Measurements from ENCODE around the gene CLMN.
A peak's percentile ranks its signal among the peaks of the same experiment; 100 is the strongest.

The CLMN gene

DNA sequence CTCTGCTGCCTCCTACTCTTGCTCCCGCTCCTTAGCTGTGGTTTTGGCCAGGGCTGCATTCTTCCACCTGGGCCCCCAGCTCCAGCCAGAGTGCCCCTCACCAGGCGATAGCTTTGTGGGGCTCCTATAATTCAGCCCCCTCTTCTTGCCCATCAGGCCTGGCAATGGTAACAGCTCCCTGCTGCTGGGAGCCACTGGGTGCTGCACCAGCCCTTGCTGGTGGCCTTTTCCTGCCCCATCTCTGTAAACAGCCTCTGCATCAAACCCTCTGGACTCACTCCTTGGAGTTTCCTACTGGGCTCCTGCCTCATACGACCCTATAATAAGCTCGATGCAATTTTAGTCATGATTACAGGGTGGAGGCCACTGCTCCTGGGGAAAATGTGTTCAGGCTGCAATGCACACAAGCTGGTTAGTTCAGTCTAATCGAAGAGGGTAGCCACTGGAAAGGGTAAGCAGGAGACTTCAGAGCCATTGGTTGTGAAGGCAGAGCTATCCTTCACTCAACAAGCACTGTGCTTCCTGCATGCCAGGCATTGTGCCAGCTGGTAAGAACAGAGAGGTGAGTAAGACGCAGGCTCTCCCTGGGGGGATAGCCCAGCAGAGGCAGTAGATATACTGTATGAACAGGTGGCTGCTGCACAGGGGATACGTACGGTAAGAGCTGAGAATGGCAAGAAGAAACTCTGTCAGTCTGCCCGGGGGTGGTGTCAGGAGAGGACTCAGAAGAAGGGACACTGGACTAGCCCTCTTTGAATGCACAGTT, 24.7 kb downstream of the CLMN start:
- DNase-seq (ENCODE audit: low read depth) = no peak
- TF ChIP-seq, protein P1, sequence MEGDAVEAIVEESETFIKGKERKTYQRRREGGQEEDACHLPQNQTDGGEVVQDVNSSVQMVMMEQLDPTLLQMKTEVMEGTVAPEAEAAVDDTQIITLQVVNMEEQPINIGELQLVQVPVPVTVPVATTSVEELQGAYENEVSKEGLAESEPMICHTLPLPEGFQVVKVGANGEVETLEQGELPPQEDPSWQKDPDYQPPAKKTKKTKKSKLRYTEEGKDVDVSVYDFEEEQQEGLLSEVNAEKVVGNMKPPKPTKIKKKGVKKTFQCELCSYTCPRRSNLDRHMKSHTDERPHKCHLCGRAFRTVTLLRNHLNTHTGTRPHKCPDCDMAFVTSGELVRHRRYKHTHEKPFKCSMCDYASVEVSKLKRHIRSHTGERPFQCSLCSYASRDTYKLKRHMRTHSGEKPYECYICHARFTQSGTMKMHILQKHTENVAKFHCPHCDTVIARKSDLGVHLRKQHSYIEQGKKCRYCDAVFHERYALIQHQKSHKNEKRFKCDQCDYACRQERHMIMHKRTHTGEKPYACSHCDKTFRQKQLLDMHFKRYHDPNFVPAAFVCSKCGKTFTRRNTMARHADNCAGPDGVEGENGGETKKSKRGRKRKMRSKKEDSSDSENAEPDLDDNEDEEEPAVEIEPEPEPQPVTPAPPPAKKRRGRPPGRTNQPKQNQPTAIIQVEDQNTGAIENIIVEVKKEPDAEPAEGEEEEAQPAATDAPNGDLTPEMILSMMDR (IDR thresholded peaks at IDR 0.05; ENCODE audit: insufficient read depth, low read depth, low read length, missing control alignments) = no peak
- no peak overlapping the region for H3K4me3 ChIP-seq (ENCODE audit: low read depth, low read length)

DNA sequence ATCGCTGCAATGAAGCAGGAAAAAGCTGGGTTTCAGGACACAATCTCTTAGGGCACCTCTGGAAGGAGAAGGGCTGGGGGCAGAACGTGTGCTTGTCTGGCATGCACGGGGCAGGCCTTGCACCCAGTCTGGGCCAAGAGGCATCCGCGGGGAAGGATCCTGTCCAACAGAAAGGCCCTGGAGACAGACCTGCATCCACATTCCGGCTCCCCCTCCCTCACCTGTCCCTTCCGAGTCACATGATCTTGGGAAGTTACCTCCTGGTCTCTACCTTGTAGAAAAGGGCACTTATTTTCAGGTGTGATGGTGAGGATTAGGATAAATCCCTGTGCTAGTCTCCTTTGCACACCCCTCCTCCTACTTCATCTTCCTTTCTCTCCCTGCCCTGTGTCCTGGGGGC, 25.4 kb downstream of the CLMN start:
- H3K4me3 ChIP-seq (ENCODE audit: low read depth, low read length) = no peak overlapping the region
- no peak for DNase-seq (ENCODE audit: low read depth)
- TF ChIP-seq, protein P1 (IDR thresholded peaks at IDR 0.05; ENCODE audit: insufficient read depth, low read depth, low read length, missing control alignments) = no peak

DNA sequence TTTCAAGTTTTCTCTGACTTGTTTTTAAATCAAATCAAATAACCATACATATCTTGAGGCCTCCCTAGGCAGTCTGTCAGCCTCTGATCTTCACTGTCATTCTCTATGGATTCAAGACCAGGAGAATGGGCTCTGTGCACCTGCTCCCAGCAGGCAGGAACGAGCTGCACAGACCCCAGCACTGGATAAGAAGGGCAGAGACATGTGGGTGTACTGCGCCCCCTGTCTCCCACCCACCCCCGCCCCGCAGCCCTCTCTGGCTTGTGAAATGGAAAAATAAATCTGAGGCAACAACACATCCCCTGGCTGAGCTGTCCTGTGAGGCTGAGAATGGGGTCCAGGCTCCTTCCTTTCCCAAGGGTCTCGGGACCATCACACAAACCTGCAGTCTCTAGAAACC, 26.3 kb downstream of the CLMN start:
- TF ChIP-seq, protein P1 (IDR thresholded peaks at IDR 0.05; ENCODE audit: insufficient read depth, low read depth, low read length, missing control alignments) = no peak
- DNase-seq (ENCODE audit: low read depth) = no peak
- no peak overlapping the region for H3K4me3 ChIP-seq (ENCODE audit: low read depth, low read length)

DNA sequence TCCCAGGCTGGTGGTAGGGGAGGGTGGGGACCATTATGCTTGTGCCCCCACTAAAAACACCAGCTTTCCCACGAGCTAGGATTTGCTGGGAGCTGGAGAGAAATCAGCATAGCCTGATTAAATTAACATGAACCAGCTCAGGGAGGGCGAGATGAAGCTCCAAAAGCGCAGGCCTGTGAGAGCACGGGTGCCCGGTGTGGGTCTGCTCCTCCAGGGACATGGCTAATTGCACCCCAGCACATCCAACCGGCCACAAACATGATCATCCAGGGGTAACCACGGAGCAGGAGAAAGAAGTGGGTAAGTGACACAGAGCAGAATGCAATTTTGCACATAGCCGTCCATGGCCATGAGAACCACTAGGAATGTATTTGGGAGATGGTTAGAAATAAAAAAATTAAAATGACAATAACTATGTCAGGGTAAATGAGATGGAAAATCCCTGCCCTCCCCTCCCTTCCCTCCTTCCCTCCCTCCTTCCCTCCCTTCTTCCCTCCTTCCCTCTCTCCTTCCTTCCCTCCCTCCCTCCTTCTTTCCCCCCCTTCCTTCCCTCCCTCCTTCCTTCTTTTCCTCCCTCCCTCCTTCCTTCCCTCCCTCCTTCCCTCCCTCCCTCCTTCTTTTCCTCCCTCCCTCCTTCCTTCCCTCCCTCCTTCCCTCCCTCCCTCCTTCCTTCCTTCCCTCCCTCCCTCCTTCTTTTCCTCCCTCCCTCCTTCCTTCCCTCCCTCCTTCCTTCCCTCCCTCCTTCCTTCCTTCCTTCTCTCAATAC, 26.9 kb downstream of the CLMN start:
- TF ChIP-seq, protein P1 (IDR thresholded peaks at IDR 0.05; ENCODE audit: insufficient read depth, low read depth, low read length, missing control alignments) = no peak
- no peak overlapping the region for H3K4me3 ChIP-seq (ENCODE audit: low read depth, low read length)
- DNase-seq (ENCODE audit: low read depth) = no peak

DNA sequence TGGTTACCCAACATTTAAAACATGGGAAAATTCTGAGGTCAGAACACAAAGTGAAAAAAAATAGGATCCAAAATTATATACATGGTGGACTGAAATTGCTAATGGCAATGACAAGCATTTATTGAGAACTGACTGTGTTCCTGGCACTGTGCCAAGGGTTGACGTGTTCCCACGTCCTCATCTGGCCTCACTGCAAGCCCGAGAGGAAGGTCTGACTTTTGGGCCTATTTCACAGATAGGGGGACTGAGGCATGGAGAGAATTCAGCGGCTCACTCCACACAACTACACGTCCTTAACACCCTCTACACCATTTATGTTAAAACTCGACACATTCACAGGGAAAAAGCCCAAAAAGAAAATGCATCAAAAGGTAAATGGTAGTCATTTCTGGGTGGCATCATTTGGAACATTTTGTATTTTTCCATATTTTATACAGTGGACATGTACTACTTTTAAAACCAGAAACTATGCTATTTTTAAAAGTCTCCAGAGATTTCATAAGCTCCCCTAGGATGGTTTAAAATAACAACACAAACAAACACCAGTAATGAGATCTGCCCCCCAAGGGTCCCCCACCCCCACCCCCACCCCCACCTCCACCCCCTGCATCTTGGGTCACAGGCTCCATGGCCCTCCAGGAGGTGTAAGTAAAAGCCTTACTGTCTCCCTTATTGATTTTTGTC, 27.7 kb downstream of the CLMN start:
- peak; percentile 24 for DNase-seq (ENCODE audit: low read depth)
- no peak overlapping the region for H3K4me3 ChIP-seq (ENCODE audit: low read depth, low read length)

DNA sequence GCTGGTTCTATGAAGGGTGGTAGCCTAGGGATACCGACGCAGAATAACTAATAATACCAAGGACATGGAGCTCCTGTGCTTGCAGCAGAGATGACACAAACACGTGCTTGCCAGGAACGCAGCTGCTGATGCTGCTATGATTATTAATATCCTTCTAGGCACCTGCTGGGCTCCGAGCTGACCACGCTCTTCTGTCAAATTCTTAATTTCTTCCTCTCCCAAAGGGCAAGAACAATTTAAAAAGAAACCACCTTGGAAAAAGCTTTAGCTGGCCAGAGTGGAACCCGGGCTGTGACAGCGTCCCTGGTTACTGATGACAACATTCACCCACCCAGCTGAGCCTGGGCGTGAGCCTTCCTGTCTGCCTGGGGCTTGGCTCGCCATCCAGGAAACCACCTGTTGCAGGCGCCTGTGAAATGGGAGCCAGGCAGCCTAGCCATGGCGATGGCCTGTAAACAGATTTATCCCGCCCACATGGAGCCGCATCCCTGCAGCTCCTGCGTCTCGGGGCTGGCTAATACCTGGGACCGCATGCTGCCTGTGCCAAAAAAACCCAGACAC, 28.8 kb downstream of the CLMN start:
- TF ChIP-seq, protein P1 (IDR thresholded peaks at IDR 0.05; ENCODE audit: insufficient read depth, low read depth, low read length, missing control alignments) = no peak
- DNase-seq (ENCODE audit: low read depth) = peak; percentile 19
- no peak overlapping the region for H3K4me3 ChIP-seq (ENCODE audit: low read depth, low read length)

More for the DNA sequence above, 27.7 kb downstream of the CLMN start:
- TF ChIP-seq, protein P1 (IDR thresholded peaks at IDR 0.05; ENCODE audit: insufficient read depth, low read depth, low read length, missing control alignments) = no peak
